ENCODE measurements around the gene ACTN2. TPM values are rescaled to one million over a fixed set of nuclear protein-coding genes. Genes with fewer than 3 reads are reported as not detected.

ACTN2 gene
- total RNA-seq, 4 donors from 2014 or later: 0.06 to 0.20 TPM; not detected in 2

DNA sequence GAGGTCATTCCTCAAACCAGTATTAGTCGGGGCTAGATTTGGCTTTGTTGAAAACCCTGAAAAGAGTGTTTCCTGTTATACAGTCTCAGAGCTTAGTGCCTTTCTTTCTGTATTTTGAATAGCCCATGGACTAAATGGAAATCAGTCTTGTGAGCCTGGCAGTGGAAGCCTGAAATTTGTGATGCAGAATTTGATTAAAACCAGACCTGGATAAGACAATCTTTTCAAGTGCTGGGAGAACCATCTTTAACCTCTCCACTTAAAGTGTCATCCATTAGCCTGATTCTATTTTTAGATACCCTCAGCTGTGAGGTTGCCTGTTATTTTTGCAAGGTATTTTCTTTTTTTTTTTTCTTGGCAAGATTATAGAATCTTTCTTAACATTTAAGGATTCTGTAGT lies 19.5 kb downstream of the ACTN2 start:
- 53 to 65% methylated on average over 1 of the region's 1 CpG for WGBS, 2 donors
- intact Hi-C loops (cut with DNase I; ENCODE audit: low total_unique reads): no loop called here
- TF ChIP-seq CTCF (IDR thresholded peaks at IDR 0.05): no peak
- no peak for TF ChIP-seq POLR2A (IDR thresholded peaks at IDR 0.05)
- no peak for DNase-seq (ENCODE audit: low spot score in 2 of 2)
- no peak overlapping the region for H3K4me3 ChIP-seq (ENCODE audit: low read depth, poor library complexity, severe bottlenecking)

- intact Hi-C loops (cut with DNase I; ENCODE audit: low total_unique reads): no loop called here
- TF ChIP-seq POLR2A (IDR thresholded peaks at IDR 0.05) (no peak), CTCF (IDR thresholded peaks at IDR 0.05) (no peak)
- no peak overlapping the region for H3K4me3 ChIP-seq (ENCODE audit: low read depth, poor library complexity, severe bottlenecking)
- WGBS, 2 donors: 46 to 78% methylated on average over 1 of the region's 1 CpG
- DNase-seq (ENCODE audit: low spot score in 2 of 2): no peak
Measured at GRCh38 chr1:236706183-236706582, 19.9 kb downstream of the ACTN2 start.

DNA sequence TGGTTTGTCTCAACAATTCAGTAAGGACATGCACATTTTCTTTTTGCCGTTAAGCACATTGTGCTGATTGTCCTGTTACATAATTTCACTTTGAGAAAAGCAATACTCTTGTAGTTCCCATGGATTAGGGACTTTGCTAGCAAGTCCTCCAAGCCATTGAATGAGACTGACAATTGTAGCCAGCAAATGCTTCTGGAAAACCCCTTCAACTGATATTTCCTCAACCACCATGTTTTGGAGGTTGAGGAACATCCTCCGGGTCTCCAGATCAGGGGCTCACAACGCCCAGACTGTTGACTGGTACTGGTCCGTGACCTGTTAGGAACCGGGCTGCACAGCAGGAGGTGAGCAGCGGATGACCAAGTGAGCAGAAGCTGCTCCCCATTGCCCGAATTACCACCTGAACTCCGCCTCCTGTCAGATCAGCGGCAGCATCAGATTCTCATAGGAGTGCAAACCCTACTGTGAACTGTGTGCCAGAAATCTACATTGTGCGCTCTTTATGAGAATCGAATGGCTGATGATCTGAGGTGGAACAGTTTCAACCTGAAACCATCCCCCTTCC lies 24.1 kb downstream of the ACTN2 start:
- intact Hi-C loops (cut with DNase I; ENCODE audit: low total_unique reads): no loop called here
- 83% methylated on average over 10 to 11 of the region's 11 CpGs for WGBS, 2 donors
- TF ChIP-seq POLR2A (IDR thresholded peaks at IDR 0.05): no peak
- no peak for TF ChIP-seq CTCF (IDR thresholded peaks at IDR 0.05)

GRCh38 chr1:236716160-236716559 lies 29.9 kb downstream of the ACTN2 start:
- DNase-seq (ENCODE audit: low spot score in 2 of 2): no peak
- no peak overlapping the region for H3K4me3 ChIP-seq (ENCODE audit: low read depth, poor library complexity, severe bottlenecking)
- intact Hi-C loops (cut with DNase I; ENCODE audit: low total_unique reads): no loop called here
- no peak for TF ChIP-seq POLR2A (IDR thresholded peaks at IDR 0.05)
- TF ChIP-seq CTCF (IDR thresholded peaks at IDR 0.05): no peak
- WGBS, 2 donors: 0 to 12% methylated on average over 1 of the region's 1 CpG

More for the DNA sequence above, 24.1 kb downstream of the ACTN2 start:
- no peak overlapping the region for H3K4me3 ChIP-seq (ENCODE audit: low read depth, poor library complexity, severe bottlenecking)
- DNase-seq (ENCODE audit: low spot score in 2 of 2): no peak

- H3K4me3 ChIP-seq (ENCODE audit: low read depth, poor library complexity, severe bottlenecking): no peak overlapping the region
- WGBS, 2 donors: 58 to 60% methylated on average over 6 of the region's 6 CpGs
- DNase-seq (ENCODE audit: low spot score in 2 of 2): no peak
- TF ChIP-seq CTCF (IDR thresholded peaks at IDR 0.05) (no peak), POLR2A (IDR thresholded peaks at IDR 0.05) (no peak)
- intact Hi-C loops (cut with DNase I; ENCODE audit: low total_unique reads): no loop called here
Measured at GRCh38 chr1:236717811-236718210, 31.5 kb downstream of the ACTN2 start.

DNA sequence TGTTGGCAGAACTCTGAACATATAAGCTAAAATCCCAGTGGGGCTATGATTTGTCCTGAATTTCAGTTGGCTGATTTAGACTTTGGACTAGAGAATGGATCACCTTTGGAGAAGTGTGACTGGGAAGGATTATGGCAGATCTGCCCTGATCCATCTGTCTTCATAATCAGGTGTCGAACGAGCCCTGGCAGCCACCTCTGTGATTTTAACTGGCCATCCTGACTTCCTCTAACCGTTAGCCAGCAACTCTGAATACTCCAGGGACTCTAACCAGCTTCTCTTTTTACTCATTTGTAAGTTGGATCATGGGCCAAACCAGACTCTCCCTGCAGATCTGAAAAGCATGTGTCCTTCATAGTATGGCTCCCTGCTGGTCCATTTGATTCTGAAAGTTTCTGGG lies 32.0 kb downstream of the ACTN2 start:
- intact Hi-C loops (cut with DNase I; ENCODE audit: low total_unique reads): no loop called here
- no peak for TF ChIP-seq POLR2A (IDR thresholded peaks at IDR 0.05)
- 23 to 37% methylated on average over 3 of the region's 3 CpGs for WGBS, 2 donors
- H3K4me3 ChIP-seq (ENCODE audit: low read depth, poor library complexity, severe bottlenecking): no peak overlapping the region
- DNase-seq (ENCODE audit: low spot score in 2 of 2): no peak
